Measurements from ENCODE around the gene SLC7A1. TPM values are rescaled to one million over a fixed set of nuclear protein-coding genes. Genes with fewer than 3 reads are reported as not detected.

The SLC7A1 gene
- total and polyA plus RNA-seq, 2 donors (not counting 3 experiments of a cell fraction or from before 2014, with no cell fraction given) = 21.0 to 79.3 TPM

- Histone ChIP-seq H2AFZ (ENCODE audit: low read depth, low read length) (no peak overlapping the region), H4K20me1 (replicated peaks; ENCODE audit: control insufficient read depth, extremely low read depth, insufficient read depth, low read length) (no peaks in the 10 kb centered on the region), H3K9me3 (replicated peaks; ENCODE audit: control insufficient read depth, insufficient read depth, low read length) (no peaks in the 10 kb centered on the region), H3K27me3 (ENCODE audit: control insufficient read depth in 2 of 2, insufficient read depth in 2 of 2, low read length in 2 of 2) (peaks cover 7 to 12% of the 10 kb centered on the region in 2 experiments), H3K9me1 (replicated peaks; ENCODE audit: control insufficient read depth, extremely low read depth, insufficient read depth, low read length) (no peaks in the 10 kb centered on the region), H3K9ac (replicated peaks; ENCODE audit: extremely low read depth, insufficient read depth, low read length) (no peak overlapping the region), H3K4me1 (ENCODE audit: control insufficient read depth, extremely low read depth, insufficient read depth, low read length) (no peaks in the 10 kb centered on the region), H3K79me2 (ENCODE audit: control insufficient read depth, insufficient read depth, low read length) (no peaks in the 10 kb centered on the region), H3K36me3 (ENCODE audit: control insufficient read depth in 2 of 2, extremely low read depth in 1 of 2, insufficient read depth in 2 of 2, low read length in 2 of 2) (no peaks in the 10 kb centered on the region), H3K4me3 (replicated peaks in 1 of 3; ENCODE audit: insufficient read depth in 1 of 3, low read depth in 1 of 3, low read length in 3 of 3) (no peak overlapping the region), H3K27ac (ENCODE audit: insufficient read depth, low read depth, low read length) (no peak overlapping the region), H3K4me2 (ENCODE audit: insufficient read depth, low read length) (no peak overlapping the region)
- FAIRE-seq (no peak), DNase-seq (ENCODE audit: low read depth, low spot score) (no peak)
- no TSS peak for BruUV-seq (replicated peaks)
- no peak for TF ChIP-seq MAX (IDR thresholded peaks at IDR 0.05; ENCODE audit: insufficient read depth, insufficient read length)
- TF ChIP-seq MYC (IDR thresholded peaks at IDR 0.05; ENCODE audit: low read depth, low read length) = no peak
- no peak for TF ChIP-seq POLR2AphosphoS5 (IDR thresholded peaks at IDR 0.05; ENCODE audit: insufficient read depth, low read depth, low read length)
- no peak for TF ChIP-seq GATA2 (IDR thresholded peaks at IDR 0.05; ENCODE audit: insufficient read depth, insufficient read length, low read depth, low read length)
- no peak for TF ChIP-seq FOS (IDR thresholded peaks at IDR 0.05; ENCODE audit: borderline replicate concordance, insufficient read depth, low read length)
- no peak for TF ChIP-seq CTCF (IDR thresholded peaks at IDR 0.05; ENCODE audit: extremely low read depth in 1 of 2, insufficient read depth in 1 of 2, low read depth in 1 of 2, low read length in 2 of 2)
- intact Hi-C loops (cut with micrococcal nuclease) (no loop called here), dilution Hi-C loops (cut with MboI; ENCODE audit: extremely low pct_ligation_motif_present, low sequenced_read_pairs) (no loop called here)
- POLR2A ChIA-PET = no interaction called here
- CTCF ChIA-PET = interaction anchor here (1.0 to 10.8 kb wide), 2 partner anchors 201 to 610 kb away, joined by 4 to 301 read pairs; no protein-coding TSS in a partner anchor
Measured at GRCh38 chr13:29505511-29505910, 90.0 kb downstream of the SLC7A1 start.

Measured in endothelial cell of umbilical vein (primary cell).